ENCODE results near the gene TRPM3.

- TF ChIP-seq SETDB1 (IDR thresholded peaks at IDR 0.05; ENCODE audit: insufficient read length, low read length) (no peak), KLF16 (tag by site-specific recombination; IDR thresholded peaks at IDR 0.05) (no peak), GLI2 (tag by site-specific recombination; IDR thresholded peaks at IDR 0.05; ENCODE audit: borderline replicate concordance, low read depth) (no peak), REST (tag by site-specific recombination; IDR thresholded peaks at IDR 0.05) (no peak), CTCF (tag by site-specific recombination; IDR thresholded peaks at IDR 0.05) (no peak), ZNF768 (tag by site-specific recombination; IDR thresholded peaks at IDR 0.05) (no peak), ZNF830 (tag by site-specific recombination; IDR thresholded peaks at IDR 0.05; ENCODE audit: low read depth) (no peak), ZSCAN18 (tag by site-specific recombination; IDR thresholded peaks at IDR 0.05) (no peak), ZFP37 (tag by site-specific recombination; IDR thresholded peaks at IDR 0.05) (no peak), ZEB2 (tag by site-specific recombination; IDR thresholded peaks at IDR 0.05) (no peak), ZNF174 (tag by site-specific recombination; IDR thresholded peaks at IDR 0.05) (no peak), TRIM28 (IDR thresholded peaks at IDR 0.05; ENCODE audit: borderline replicate concordance, low read length) (no peak)
Observed at GRCh38 chr9:70539526-70539925, 581.9 kb downstream of the TRPM3 start.
